ENCODE measurements around the gene PRMT6.
"Not testable (repeated sequence)": the region's sequence is repeated elsewhere in the genome, so short reads cannot be mapped to it uniquely, and the experiment has no call there.

Gene PRMT6

GRCh38 chr1:107093395-107093794 lies 36.9 kb downstream of the PRMT6 start:
- DNase-seq (ENCODE audit: low spot score): not testable (repeated sequence)

GRCh38 chr1:107095647-107096046 lies 39.2 kb downstream of the PRMT6 start:
- no peak for DNase-seq (ENCODE audit: low spot score)

GRCh38 chr1:107096690-107097089 lies 40.2 kb downstream of the PRMT6 start:
- no peak for DNase-seq (ENCODE audit: low spot score)

- DNase-seq (ENCODE audit: low spot score): no peak
Observed at GRCh38 chr1:107098961-107099360, 42.5 kb downstream of the PRMT6 start.

GRCh38 chr1:107100331-107100984 lies 44.0 kb downstream of the PRMT6 start:
- no peak for DNase-seq (ENCODE audit: low spot score)

GRCh38 chr1:107105914-107106313 lies 49.4 kb downstream of the PRMT6 start:
- no peak for DNase-seq (ENCODE audit: low spot score)

All from left forelimb (tissue), 1 donor.